Kidney glomerular epithelial cell (primary cell): ENCODE data around the gene BSN.
"Not testable (repeated sequence)": the region's sequence is repeated elsewhere in the genome, so short reads cannot be mapped to it uniquely, and the experiment has no call there.

ENCODE experiments used
- DNase-seq: peaks from one replicate; lab custom pipeline; 2025; lab: John Stamatoyannopoulos, UW

BSN gene

GRCh38 chr3:49673715-49674496 lies 119.6 kb downstream of the BSN start, which contains the start of gene APEH:
APEH (plus strand) TSS chr3:49674351; CDS start chr3:49674402, 51 bp downstream.
- DNase-seq: no peak

GRCh38 chr3:49674497-49674983 lies 120.3 kb downstream of the BSN start:
- DNase-seq: no peak

GRCh38 chr3:49675912-49676311 lies 121.6 kb downstream of the BSN start:
- no peak for DNase-seq

GRCh38 chr3:49680493-49681231 lies 126.4 kb downstream of the BSN start:
- no peak for DNase-seq

GRCh38 chr3:49681232-49681522 lies 126.9 kb downstream of the BSN start:
- DNase-seq: no peak

GRCh38 chr3:49681543-49681942 lies 127.3 kb downstream of the BSN start:
- DNase-seq: no peak

GRCh38 chr3:49683162-49683561 lies 128.9 kb downstream of the BSN start:
- DNase-seq: no peak

- DNase-seq: not testable (repeated sequence)
These were observed 130.2 kb downstream of the BSN start for GRCh38 chr3:49684453-49684852.

- not testable (repeated sequence) for DNase-seq
These were observed 130.8 kb downstream of the BSN start for GRCh38 chr3:49685103-49685502.

GRCh38 chr3:49685846-49686245 lies 131.6 kb downstream of the BSN start:
- DNase-seq: not testable (repeated sequence)

GRCh38 chr3:49686346-49686745 lies 132.1 kb downstream of the BSN start:
- DNase-seq: not testable (repeated sequence)

GRCh38 chr3:49686769-49687423 lies 132.6 kb downstream of the BSN start:
- not testable (repeated sequence) for DNase-seq

- DNase-seq: not testable (repeated sequence)
These were observed 133.1 kb downstream of the BSN start for GRCh38 chr3:49687424-49687795.

GRCh38 chr3:49688338-49689045 lies 134.2 kb downstream of the BSN start:
- not testable (repeated sequence) for DNase-seq

GRCh38 chr3:49689046-49689907 lies 135.0 kb downstream of the BSN start, which contains the start of the genes MST1 and RNF123:
MST1 (minus strand) TSS chr3:49689474; CDS start chr3:49688691, 783 bp downstream.
RNF123 (plus strand) TSS chr3:49689557; CDS start chr3:49691166, 1,609 bp downstream.
- no peak for DNase-seq

GRCh38 chr3:49689908-49690624 lies 135.8 kb downstream of the BSN start:
- not testable (repeated sequence) for DNase-seq

GRCh38 chr3:49690856-49691255 lies 136.6 kb downstream of the BSN start:
- DNase-seq: not testable (repeated sequence)

GRCh38 chr3:49691481-49691880 lies 137.2 kb downstream of the BSN start:
- not testable (repeated sequence) for DNase-seq

- DNase-seq: not testable (repeated sequence)
These were observed 140.3 kb downstream of the BSN start for GRCh38 chr3:49694409-49695070.
